SU-DHL-6 (cell line): ENCODE data around the gene SLC6A8.
A peak's percentile ranks its signal among the peaks of the same experiment; 100 is the strongest.

Experiments used
- H2AFZ ChIP-seq: fragments of 200-600 bp; sonication (generic); 2 replicates; pipeline ENCODE4 v1.6.1; 2014; ENCODE audit warnings: low read depth, mild to moderate bottlenecking, moderate library complexity, mixed read lengths, antibody characterized with exemption, low read length; ENCODE audit not compliant: severe bottlenecking
- H3F3A ChIP-seq: fragments of 200-600 bp; shearing (Covaris generic); 2 replicates; pipeline ENCODE4 v1.6.0; 2016; ENCODE audit warnings: antibody characterized with exemption, mild to moderate bottlenecking; ENCODE audit not compliant: insufficient read depth
- H3K27ac ChIP-seq: fragments of 200-600 bp; sonication (generic); 2 replicates; pipeline ENCODE4 v1.5.1; 2016; ENCODE audit warnings: low read depth, mild to moderate bottlenecking, low read length, moderate library complexity, mixed read lengths
- H3K27me3 ChIP-seq: fragments of 200-600 bp; sonication (generic), shearing (Covaris generic); 2 replicates; pipeline ENCODE4 v1.6.0; 2014; ENCODE audit warnings: mild to moderate bottlenecking, low read length
- H3K36me3 ChIP-seq: fragments of 200-600 bp; sonication (generic); 2 replicates; pipeline ENCODE4 v1.6.1; 2014; ENCODE audit warnings: mild to moderate bottlenecking, low read length, mixed read lengths
- H3K4me2 ChIP-seq: fragments of 300-600, 200-600 bp; shearing (Covaris generic), sonication (generic); 2 replicates; pipeline ENCODE4 v1.6.0; 2014; ENCODE audit warnings: low read length, low read depth, mild to moderate bottlenecking; ENCODE audit not compliant: poor library complexity, severe bottlenecking
- H3K4me3 ChIP-seq: fragments of 200-600 bp; sonication (generic); 2 replicates; pipeline ENCODE4 v1.5.1; 2014; ENCODE audit warnings: antibody characterized with exemption, low read length, mild to moderate bottlenecking, mixed read lengths; ENCODE audit not compliant: insufficient read depth, poor library complexity, severe bottlenecking
- H3K79me2 ChIP-seq: fragments of 200-600 bp; sonication (generic); 2 replicates; pipeline ENCODE4 v1.6.1; 2014; ENCODE audit warnings: mild to moderate bottlenecking, low read length, moderate library complexity; ENCODE audit not compliant: insufficient read depth
- H3K9ac ChIP-seq: fragments of 200-600 bp; sonication (generic); 2 replicates; pipeline ENCODE4 v1.7.0; 2014; ENCODE audit warnings: mild to moderate bottlenecking, low read length
- H3K9me2 ChIP-seq: fragments of 200-600 bp; sonication (generic); replicated peaks from 2 replicates; pipeline ENCODE4 v1.6.1; 2014; ENCODE audit warnings: low read length; ENCODE audit not compliant: insufficient read depth
- H3K9me3 ChIP-seq: fragments of 200-600 bp; sonication (generic); 2 replicates; pipeline ENCODE4 v1.6.1; 2014; ENCODE audit warnings: low read length, mixed read lengths; ENCODE audit not compliant: insufficient read depth
- H4K20me1 ChIP-seq: fragments of 200-600 bp; sonication (generic); 2 replicates; pipeline ENCODE4 v1.6.1; 2014; ENCODE audit warnings: low read depth, mild to moderate bottlenecking, antibody characterized with exemption, low read length, moderate library complexity, mixed read lengths
- CTCF ChIP-seq: fragments of 200-600 bp; sonication (generic); IDR thresholded peaks from one replicate; pipeline ENCODE4 v1.5.1; 2017; ENCODE audit warnings: antibody characterized with exemption, mild to moderate bottlenecking, low read length, moderate library complexity; ENCODE audit not compliant: insufficient read depth, poor library complexity, severe bottlenecking
- EZH2phosphoT487 ChIP-seq: fragments of 200-600 bp; sonication (generic), shearing (Covaris generic); conservative IDR thresholded peaks from 2 replicates; pipeline ENCODE4 v1.6.1; 2018; ENCODE audit warnings: mild to moderate bottlenecking, antibody characterized with exemption, low read length, moderate library complexity, mixed read lengths

The SLC6A8 gene

GRCh38 chrX:153648358-153649177 lies 39.2 kb upstream of the SLC6A8 start:
- Histone ChIP-seq H3K4me3 (no peak overlapping the region), H4K20me1 (no peaks in the 10 kb centered on the region), H3K27me3 (no peaks in the 10 kb centered on the region), H3K36me3 (no peaks in the 10 kb centered on the region), H2AFZ (no peak overlapping the region), H3K9me2 (no peaks in the 10 kb centered on the region), H3K27ac (no peak overlapping the region), H3K4me2 (no peak overlapping the region), H3K9ac (no peak overlapping the region), H3K9me3 (0 out of 2 replicates have a peak, but pooled peaks cover under 1% of the 10 kb centered on the region), H3F3A (no peaks in the 10 kb centered on the region), H3K79me2 (no peaks in the 10 kb centered on the region)
- no peak for TF ChIP-seq EZH2phosphoT487
- TF ChIP-seq CTCF = no peak

GRCh38 chrX:153649178-153649914 lies 38.4 kb upstream of the SLC6A8 start:
- Histone ChIP-seq H3F3A (no peaks in the 10 kb centered on the region), H3K79me2 (no peaks in the 10 kb centered on the region), H3K9me3 (0 out of 2 replicates have a peak, but pooled peaks cover 3% of the 10 kb centered on the region), H3K4me2 (no peak overlapping the region), H3K27me3 (no peaks in the 10 kb centered on the region), H3K27ac (no peak overlapping the region), H4K20me1 (no peaks in the 10 kb centered on the region), H3K36me3 (no peaks in the 10 kb centered on the region), H3K9me2 (no peaks in the 10 kb centered on the region), H2AFZ (no peak overlapping the region), H3K9ac (no peak overlapping the region), H3K4me3 (no peak overlapping the region)
- TF ChIP-seq EZH2phosphoT487 (no peak), CTCF (peak; percentile 33)

DNA sequence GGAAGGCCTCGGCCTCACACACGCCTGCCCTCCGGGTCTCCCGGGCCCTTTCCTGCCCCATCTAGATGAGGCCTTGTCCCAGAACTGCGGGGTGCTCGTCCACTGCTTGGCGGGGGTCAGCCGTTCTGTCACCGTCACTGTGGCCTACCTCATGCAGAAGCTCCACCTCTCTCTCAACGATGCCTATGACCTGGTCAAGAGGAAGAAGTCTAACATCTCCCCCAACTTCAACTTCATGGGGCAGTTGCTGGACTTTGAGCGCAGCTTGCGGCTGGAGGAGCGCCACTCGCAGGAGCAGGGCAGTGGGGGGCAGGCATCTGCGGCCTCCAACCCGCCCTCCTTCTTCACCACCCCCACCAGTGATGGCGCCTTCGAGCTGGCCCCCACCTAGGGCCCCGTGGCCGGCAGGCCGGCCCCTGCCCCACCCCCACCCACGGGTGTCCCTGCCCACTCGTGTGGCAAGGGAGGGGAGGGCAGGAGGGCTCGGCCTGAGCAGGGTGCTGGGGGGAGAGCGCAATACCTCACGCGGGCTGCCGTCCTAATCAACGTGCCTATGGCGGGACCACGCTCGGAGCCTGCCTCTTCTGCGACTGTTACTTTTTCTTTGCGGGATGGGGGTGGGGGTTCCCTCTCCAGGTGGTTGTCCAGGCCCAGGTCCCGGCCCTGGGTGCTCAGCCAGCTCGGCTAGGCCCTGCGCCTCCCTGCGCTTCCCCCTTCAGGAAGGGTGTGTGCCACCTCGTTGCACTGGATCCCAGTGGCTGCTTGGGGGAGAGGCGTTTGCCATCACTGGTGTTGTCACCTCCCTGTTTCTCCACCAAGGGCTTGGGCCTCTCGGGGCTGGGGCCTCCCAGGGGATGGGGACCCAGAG lies 37.6 kb upstream of the SLC6A8 start:
- no peak overlapping the region for H3K27ac ChIP-seq
- no peak overlapping the region for H2AFZ ChIP-seq
- no peaks in the 10 kb centered on the region for H3K79me2 ChIP-seq
- no peaks in the 10 kb centered on the region for H3K27me3 ChIP-seq
- no peaks in the 10 kb centered on the region for H3F3A ChIP-seq
- H3K9me3 ChIP-seq = 0 out of 2 replicates have a peak, but pooled peaks cover 3% of the 10 kb centered on the region
- no peaks in the 10 kb centered on the region for H3K36me3 ChIP-seq
- no peak for TF ChIP-seq CTCF
- no peak for TF ChIP-seq EZH2phosphoT487
- no peaks in the 10 kb centered on the region for H4K20me1 ChIP-seq
- H3K4me2 ChIP-seq = no peak overlapping the region
- no peak overlapping the region for H3K9ac ChIP-seq
- no peak overlapping the region for H3K4me3 ChIP-seq
- H3K9me2 ChIP-seq = no peaks in the 10 kb centered on the region
